Measurements from ENCODE around the gene TPD52L2.
"Not testable (repeated sequence)": the region's sequence is repeated elsewhere in the genome, so short reads cannot be mapped to it uniquely, and the experiment has no call there.

TPD52L2 gene

DNA sequence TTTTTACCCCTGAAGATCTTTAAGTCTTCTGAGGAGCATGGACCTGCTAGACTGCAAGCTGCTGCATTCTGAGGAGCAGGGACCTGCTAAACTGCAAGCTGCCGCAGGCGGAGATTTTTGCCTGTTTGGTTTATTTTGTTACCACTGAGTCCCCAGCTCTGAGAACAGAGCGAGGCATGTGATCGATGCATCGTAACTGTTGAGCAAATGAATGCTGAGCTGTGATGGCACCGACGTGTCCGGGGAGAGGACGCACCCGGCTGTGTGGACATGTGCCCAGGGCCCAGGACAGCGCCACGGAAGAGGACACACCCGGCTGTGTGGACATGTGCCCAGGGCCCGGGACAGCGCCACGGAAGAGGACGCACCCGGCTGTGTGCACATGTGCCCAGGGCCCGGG is 54.1 kb downstream of the TPD52L2 start:
- TF ChIP-seq, protein P1, sequence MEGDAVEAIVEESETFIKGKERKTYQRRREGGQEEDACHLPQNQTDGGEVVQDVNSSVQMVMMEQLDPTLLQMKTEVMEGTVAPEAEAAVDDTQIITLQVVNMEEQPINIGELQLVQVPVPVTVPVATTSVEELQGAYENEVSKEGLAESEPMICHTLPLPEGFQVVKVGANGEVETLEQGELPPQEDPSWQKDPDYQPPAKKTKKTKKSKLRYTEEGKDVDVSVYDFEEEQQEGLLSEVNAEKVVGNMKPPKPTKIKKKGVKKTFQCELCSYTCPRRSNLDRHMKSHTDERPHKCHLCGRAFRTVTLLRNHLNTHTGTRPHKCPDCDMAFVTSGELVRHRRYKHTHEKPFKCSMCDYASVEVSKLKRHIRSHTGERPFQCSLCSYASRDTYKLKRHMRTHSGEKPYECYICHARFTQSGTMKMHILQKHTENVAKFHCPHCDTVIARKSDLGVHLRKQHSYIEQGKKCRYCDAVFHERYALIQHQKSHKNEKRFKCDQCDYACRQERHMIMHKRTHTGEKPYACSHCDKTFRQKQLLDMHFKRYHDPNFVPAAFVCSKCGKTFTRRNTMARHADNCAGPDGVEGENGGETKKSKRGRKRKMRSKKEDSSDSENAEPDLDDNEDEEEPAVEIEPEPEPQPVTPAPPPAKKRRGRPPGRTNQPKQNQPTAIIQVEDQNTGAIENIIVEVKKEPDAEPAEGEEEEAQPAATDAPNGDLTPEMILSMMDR (IDR thresholded peaks at IDR 0.05): no peak
- Histone ChIP-seq H3K27ac (no peak overlapping the region), H3K4me3 (no peak overlapping the region)
- DNase-seq (ENCODE audit: low spot score): no peak

DNA sequence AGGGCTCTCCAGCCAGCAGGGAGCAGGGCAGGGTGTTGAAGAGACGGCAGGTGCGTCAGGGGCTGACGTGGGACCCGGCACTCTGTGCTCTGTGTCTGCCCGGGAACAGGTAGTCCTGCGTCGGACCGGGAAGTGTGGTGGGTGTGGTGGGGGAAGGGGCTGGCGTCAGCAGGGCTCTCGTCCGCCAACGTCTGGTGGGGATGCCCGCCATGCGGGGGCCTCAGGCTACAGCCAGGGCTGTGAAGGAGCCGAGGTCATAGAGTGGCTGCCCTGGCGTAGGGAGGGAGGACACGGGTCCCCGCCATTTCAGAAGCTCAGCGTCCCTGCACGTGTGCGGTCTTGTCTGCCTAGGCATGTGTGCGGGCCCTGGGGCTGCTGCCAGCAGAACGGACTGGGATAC is 55.2 kb downstream of the TPD52L2 start:
- DNase-seq (ENCODE audit: low spot score): no peak
- TF ChIP-seq, protein P1 (IDR thresholded peaks at IDR 0.05): no peak
- Histone ChIP-seq H3K4me3 (no peak overlapping the region), H3K27ac (no peak overlapping the region)

DNA sequence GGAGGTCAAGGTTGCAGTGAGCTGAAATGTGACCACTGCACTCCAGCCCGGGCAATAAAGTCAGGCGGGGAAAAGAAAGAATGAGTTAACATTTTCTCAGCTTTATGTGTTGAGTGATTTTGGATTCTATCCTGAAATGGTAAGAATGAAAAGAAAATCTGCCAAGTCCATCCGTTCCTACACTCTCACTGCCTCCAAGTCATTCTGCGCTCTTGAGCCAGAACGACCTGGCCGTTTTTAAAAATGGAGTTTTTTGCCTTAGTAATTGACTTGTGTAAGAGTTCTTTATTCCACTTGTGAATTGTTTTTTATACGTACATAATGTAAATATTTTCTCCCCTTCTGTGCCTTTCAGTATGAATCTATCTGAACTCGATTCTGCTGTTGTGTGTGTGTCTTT is 58.6 kb downstream of the TPD52L2 start:
- TF ChIP-seq, protein P1 (IDR thresholded peaks at IDR 0.05): no peak
- H3K4me3 ChIP-seq: no peak overlapping the region
- no peak overlapping the region for H3K27ac ChIP-seq
- DNase-seq (ENCODE audit: low spot score): no peak

DNA sequence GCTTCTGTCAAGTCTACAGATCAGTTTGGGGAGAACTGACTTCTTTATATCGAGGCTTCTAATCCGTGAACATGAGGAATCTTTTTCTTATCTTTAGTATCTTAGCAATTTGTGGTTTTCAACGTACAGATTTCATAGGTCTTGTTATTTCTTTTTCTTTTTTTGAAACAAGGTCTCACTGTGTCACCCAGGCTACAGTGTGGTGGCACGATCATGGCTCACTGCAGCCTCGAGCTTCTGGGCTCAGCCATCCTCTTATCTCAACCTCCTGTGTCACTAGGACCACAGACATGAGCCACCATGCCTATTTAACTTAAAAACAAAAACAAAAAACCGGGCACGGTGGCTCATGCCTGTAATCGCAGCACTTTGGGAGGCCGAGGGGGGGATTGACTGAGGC is 59.2 kb downstream of the TPD52L2 start:
- no peak overlapping the region for H3K27ac ChIP-seq
- TF ChIP-seq, protein P1 (IDR thresholded peaks at IDR 0.05): no peak
- DNase-seq (ENCODE audit: low spot score): no peak
- no peak overlapping the region for H3K4me3 ChIP-seq

DNA sequence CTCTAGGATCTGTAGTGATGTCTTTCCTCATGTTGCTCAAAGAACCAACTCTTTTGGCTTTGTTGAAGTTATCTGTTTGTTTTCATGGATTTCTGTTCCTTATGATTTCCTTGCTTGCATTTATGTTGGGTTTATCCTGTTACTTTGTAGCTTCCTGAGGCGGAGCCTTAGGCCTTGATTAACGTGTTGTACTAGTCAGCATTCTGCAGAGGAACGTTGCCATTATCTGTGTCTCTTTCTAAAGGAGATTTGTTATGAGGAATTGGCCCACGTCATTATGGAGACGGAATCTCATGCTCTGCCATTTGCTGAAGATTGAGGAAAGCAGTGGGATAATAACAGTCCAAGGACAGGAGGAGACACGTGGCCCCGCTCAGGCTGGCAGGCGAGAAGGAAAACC is 61.2 kb downstream of the TPD52L2 start:
- no peak for DNase-seq (ENCODE audit: low spot score)
- Histone ChIP-seq H3K27ac (no peak overlapping the region), H3K4me3 (no peak overlapping the region)
- TF ChIP-seq, protein P1 (IDR thresholded peaks at IDR 0.05): no peak

DNA sequence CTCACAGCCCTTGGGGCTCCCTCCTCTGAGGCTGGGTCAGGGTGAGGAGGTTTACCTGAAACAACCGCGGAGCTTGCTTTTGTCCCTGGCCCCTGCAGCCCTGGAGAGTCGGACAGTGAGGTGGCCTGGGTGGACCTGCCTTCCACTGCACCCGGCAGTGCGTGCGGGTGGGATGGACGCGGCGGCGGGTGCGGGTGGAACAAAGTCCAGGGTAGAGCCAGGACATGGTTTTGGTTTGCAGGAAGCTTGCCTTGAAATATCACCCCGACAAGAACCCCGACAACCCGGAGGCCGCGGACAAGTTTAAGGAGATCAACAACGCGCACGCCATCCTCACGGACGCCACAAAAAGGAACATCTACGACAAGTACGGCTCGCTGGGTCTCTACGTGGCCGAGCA is 64.0 kb downstream of the TPD52L2 start:
- no peak overlapping the region for H3K27ac ChIP-seq
- TF ChIP-seq, protein P1 (IDR thresholded peaks at IDR 0.05): no peak
- H3K4me3 ChIP-seq: no peak overlapping the region
- no peak for DNase-seq (ENCODE audit: low spot score)

DNA sequence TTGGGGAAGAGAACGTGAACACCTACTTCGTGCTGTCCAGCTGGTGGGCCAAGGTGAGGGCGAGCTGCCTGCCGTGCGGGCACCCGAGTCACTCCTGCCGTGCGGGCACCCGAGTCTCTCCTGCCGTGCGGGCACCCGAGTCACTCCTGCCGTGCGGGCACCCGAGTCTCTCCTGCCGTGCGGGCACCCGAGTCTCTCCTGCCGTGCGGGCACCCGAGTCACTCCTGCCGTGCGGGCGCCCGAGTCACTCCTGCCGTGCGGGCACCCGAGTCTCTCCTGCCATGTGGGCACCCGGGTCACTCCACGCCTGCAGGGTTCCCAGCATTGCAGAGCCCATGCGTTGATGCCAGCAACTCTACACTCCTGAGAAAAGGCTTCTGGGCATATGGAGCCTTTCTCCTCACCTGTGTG is 64.4 kb downstream of the TPD52L2 start:
- not testable (repeated sequence) for DNase-seq (ENCODE audit: low spot score); H3K4me3 ChIP-seq

DNA sequence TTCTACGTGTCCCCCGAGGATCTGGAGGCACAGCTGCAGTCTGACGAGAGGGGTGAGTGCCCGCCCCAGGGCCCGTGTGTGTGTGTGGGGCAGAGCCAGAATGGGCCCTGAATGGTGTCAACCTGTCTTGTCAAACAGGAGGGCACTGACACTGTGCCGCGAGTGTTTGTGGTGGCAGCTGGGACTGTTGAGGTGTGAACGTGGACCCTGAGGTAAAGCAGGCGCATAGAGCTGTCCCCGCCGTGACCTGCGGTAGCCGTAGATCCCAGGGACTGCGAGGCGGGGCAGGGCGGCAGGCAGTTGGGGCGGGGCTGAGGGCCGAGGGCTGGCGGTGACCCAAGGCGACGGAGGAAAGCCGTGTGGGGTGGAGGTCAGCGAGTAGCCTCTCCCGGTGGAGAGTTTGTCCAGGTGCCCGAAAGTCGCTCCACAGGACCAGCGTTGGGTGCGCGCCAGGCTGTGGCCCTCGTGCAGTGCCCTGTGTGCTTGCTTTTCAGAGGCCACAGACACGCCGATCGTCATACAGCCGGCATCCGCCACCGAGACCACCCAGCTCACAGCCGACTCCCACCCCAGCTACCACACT is 66.0 kb downstream of the TPD52L2 start:
- H3K4me3 ChIP-seq: no peak overlapping the region
- no peak overlapping the region for H3K27ac ChIP-seq
- no peak for DNase-seq (ENCODE audit: low spot score)
- TF ChIP-seq, protein P1 (IDR thresholded peaks at IDR 0.05): no peak

More for the DNA sequence above, 64.4 kb downstream of the TPD52L2 start:
- not testable (repeated sequence) for H3K27ac ChIP-seq

All from coronary artery (tissue), 2 donors.